Measurements from ENCODE around the gene TMEM205.
"Not testable (repeated sequence)": the region's sequence is repeated elsewhere in the genome, so short reads cannot be mapped to it uniquely, and the experiment has no call there.

TMEM205 gene

DNA sequence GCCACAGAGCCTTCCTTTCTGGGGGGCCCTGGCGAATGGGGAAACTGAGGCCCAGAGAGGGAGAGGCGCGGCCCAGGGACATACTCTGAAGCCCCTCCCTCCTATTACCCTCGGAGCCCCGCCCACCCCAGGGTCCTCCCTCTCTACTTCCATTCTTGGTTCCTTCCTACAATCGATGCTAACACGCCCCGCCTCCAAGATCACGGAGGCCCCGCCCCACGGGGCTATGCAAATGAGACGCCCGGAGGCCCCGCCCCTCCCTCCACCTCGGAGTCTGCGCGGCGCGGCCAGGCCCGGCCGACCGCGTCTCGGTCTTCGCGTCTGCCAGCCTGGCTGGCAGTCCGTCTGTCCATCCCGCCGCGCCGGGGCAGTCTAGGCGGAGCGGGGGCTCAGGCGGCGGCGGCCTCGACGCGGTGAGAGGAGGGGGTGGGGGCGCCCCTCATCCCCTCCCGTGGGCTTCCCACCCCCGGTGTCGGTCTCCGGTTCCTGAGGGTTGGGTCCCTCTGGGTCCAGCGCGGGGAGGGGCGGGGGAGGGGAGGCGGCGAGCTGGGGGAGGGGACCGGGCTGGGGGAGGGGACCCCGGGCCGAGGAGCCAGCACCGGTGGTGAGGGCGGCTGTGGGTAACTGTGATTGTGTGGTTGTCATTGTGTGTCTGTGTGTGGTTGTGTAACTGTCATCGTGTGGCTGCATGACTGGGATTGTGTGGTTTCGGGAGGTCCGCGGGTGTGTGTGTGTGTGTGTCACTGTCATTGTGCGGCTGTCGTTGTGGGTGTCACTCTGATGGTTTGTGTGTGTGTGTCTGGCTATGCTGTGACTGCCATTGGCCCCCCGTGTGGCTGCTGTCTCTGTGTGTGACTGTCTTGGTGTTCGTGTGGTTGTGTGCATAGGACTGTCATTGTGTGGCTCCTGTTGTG, 9.3 kb upstream of the TMEM205 start, which contains the start of gene PLPPR2:
TSS of gene PLPPR2 (plus strand) at position 273 of the 914 bp plus-strand sequence. CDS start 2,242 bp downstream, outside the sequence.
- Histone ChIP-seq H3K4me1 (ENCODE audit: control insufficient read depth, insufficient read depth, low read length, unreplicated experiment) (peaks cover 8% of the 10 kb centered on the region), H3K27ac (ENCODE audit: low read depth, low read length) (no peak within 1 kb of the TSS), H2AFZ (ENCODE audit: low read length, unreplicated experiment) (no peak within 1 kb of the TSS), H3K27me3 (ENCODE audit: insufficient read depth, low read length) (no peaks in the 10 kb centered on the region), H3K79me2 (ENCODE audit: control insufficient read depth, insufficient read depth, low read length, unreplicated experiment) (peaks cover 7% of the 10 kb centered on the region), H3K4me3 (ENCODE audit: low read depth, low read length) (peak within 1 kb of the TSS; percentile 88), H3K36me3 (ENCODE audit: insufficient read depth, low read length) (no peaks in the 10 kb centered on the region)

DNA sequence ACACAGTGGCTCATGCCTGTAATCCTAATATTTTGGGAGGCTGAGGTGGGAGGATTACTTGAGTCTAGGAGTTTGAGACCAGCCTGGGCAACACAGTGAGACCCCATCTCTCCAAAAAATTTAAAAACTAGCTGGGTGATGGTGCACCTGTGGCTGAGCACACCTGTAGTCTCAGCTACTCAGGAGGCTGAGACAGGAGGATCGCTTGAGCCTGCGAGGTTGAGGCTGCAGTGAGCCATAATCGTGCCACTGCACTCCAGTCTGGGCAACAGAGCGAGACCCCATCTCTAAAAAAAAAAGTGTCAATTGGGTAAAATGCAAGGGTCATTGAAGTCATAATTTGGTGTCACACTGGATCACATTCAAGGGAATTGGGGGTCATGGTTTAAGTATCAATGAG, 8.0 kb upstream of the TMEM205 start:
- not testable (repeated sequence) for H3K27ac ChIP-seq (ENCODE audit: low read depth, low read length); H3K4me1 ChIP-seq (ENCODE audit: control insufficient read depth, insufficient read depth, low read length, unreplicated experiment); H3K79me2 ChIP-seq (ENCODE audit: control insufficient read depth, insufficient read depth, low read length, unreplicated experiment); H3K36me3 ChIP-seq (ENCODE audit: insufficient read depth, low read length); H3K4me3 ChIP-seq (ENCODE audit: low read depth, low read length); H3K27me3 ChIP-seq (ENCODE audit: insufficient read depth, low read length); H2AFZ ChIP-seq (ENCODE audit: low read length, unreplicated experiment)

DNA sequence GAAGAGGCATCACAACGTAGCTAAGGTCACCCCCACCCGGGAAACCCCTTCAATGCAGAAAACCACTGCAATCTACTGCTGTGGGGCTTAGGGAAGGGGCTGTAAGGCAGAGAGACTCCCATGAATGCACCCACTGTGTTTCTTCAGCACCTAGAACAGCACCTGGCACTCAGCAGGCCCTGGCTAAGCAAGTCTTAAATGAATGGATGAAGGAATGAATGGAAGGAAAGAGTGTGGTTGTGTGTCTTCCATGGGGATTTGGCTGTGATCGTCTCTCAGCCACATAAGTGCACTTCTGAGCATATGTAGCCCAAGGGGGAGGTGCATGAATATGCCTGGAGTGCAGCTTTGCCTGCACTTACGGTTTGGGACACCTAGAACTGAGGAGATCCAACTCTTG, 3.1 kb upstream of the TMEM205 start:
- no peak overlapping the region for H2AFZ ChIP-seq (ENCODE audit: low read length, unreplicated experiment)
- peaks cover 3% of the 10 kb centered on the region for H3K79me2 ChIP-seq (ENCODE audit: control insufficient read depth, insufficient read depth, low read length, unreplicated experiment)
- peaks cover 12% of the 10 kb centered on the region for H3K4me1 ChIP-seq (ENCODE audit: control insufficient read depth, insufficient read depth, low read length, unreplicated experiment)
- H3K27ac ChIP-seq (ENCODE audit: low read depth, low read length) = no peak overlapping the region
- H3K27me3 ChIP-seq (ENCODE audit: insufficient read depth, low read length) = no peaks in the 10 kb centered on the region
- H3K36me3 ChIP-seq (ENCODE audit: insufficient read depth, low read length) = no peaks in the 10 kb centered on the region
- H3K4me3 ChIP-seq (ENCODE audit: low read depth, low read length) = no peak overlapping the region

DNA sequence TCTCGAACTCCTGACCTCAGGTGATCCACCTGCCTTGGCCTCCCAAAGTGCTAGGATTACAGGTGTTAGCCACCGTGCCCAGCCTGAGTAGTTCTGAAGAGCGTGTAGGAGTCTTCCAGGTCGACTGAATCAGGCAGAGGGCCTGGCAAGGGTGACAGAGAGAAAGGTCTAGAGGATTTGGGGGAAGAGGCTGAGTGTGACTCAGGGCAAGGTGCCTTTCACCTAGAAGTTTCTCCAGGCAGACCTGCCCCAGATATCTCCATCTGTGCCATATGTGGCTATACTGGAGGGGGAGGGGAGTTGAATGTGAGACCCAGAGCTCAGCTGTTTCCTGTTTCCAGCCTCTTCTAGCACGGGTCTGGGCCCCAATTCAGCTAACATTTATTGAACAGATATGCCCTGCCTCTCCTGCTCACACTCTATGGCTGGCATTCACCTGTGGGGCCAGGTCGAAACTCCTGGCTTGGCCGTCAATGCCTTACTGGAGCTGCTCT, 1.5 kb upstream of the TMEM205 start:
- no peak overlapping the region for H3K27ac ChIP-seq (ENCODE audit: low read depth, low read length)
- H2AFZ ChIP-seq (ENCODE audit: low read length, unreplicated experiment) = no peak overlapping the region
- H3K79me2 ChIP-seq (ENCODE audit: control insufficient read depth, insufficient read depth, low read length, unreplicated experiment) = peaks cover 3% of the 10 kb centered on the region
- no peak overlapping the region; the same call in 1 of the 2 replicates for H3K4me3 ChIP-seq (ENCODE audit: low read depth, low read length)
- no peaks in the 10 kb centered on the region for H3K27me3 ChIP-seq (ENCODE audit: insufficient read depth, low read length)
- no peaks in the 10 kb centered on the region for H3K36me3 ChIP-seq (ENCODE audit: insufficient read depth, low read length)
- peaks cover 12% of the 10 kb centered on the region for H3K4me1 ChIP-seq (ENCODE audit: control insufficient read depth, insufficient read depth, low read length, unreplicated experiment)

DNA sequence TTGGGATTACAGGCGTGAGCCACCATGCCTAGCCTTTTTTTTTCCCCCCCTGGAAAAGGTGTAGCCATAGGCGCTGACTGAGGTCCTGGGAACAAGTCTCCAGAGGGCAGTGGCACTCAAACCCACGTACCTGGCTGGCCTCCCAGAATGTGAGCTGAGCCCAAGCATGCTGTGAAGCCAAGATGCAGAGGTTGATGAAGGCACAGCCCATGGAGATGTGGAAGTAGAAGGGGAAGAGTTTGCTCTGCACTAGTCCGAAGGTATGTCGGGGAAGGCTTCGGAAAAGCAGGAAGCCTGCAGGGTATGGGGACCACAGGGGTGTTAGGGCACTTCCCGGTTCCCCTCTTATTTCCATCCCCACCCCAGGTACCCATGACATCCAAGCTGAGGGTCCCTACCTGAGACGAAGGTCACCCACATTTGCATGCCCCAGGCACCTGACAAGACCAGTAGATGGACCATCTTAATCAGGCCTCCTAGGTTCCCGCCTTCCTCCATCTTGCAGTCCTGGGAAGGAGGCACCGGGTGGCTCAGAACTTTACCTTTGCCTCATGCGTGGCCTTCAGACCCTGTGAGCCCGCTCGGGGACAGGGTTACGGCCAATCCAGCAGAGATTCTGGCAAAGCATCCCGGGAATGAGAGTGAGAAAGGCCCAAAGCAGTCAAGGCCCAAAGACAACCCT, 805 bp downstream of the TMEM205 start:
- peaks cover 12% of the 10 kb centered on the region for H3K4me1 ChIP-seq (ENCODE audit: control insufficient read depth, insufficient read depth, low read length, unreplicated experiment)
- H2AFZ ChIP-seq (ENCODE audit: low read length, unreplicated experiment) = no peak overlapping the region
- peak overlapping the region; percentile 96 for H3K4me3 ChIP-seq (ENCODE audit: low read depth, low read length)
- H3K36me3 ChIP-seq (ENCODE audit: insufficient read depth, low read length) = 0 out of 2 replicates have a peak, but pooled peaks cover 5% of the 10 kb centered on the region
- peaks cover 3% of the 10 kb centered on the region for H3K79me2 ChIP-seq (ENCODE audit: control insufficient read depth, insufficient read depth, low read length, unreplicated experiment)
- H3K27me3 ChIP-seq (ENCODE audit: insufficient read depth, low read length) = no peaks in the 10 kb centered on the region
- H3K27ac ChIP-seq (ENCODE audit: low read depth, low read length) = peak overlapping the region; percentile 60; the same call in 1 of the 2 replicates

DNA sequence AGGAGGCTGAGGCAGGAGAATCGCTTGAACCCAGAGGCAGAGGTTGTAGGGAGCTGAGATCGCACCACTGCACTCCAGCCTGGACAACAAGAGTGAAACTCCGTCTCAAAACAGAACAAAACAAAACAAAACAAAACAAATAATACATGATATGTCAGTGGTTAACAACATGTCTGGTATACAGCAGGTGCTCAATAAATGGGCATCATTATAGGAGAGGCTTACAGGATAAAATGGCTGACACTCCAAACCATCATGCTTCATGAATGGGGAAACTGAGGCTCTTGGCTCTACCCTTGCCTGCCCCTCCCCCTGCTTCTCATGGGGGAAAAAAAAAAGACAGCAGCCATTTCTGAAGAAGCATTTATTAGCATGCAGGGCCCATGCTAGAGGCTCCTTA, 3.6 kb downstream of the TMEM205 start:
- Histone ChIP-seq H3K4me3 (ENCODE audit: low read depth, low read length) (no peak overlapping the region), H3K79me2 (ENCODE audit: control insufficient read depth, insufficient read depth, low read length, unreplicated experiment) (peaks cover 3% of the 10 kb centered on the region), H3K4me1 (ENCODE audit: control insufficient read depth, insufficient read depth, low read length, unreplicated experiment) (peaks cover 16% of the 10 kb centered on the region), H3K27ac (ENCODE audit: low read depth, low read length) (no peak overlapping the region), H3K36me3 (ENCODE audit: insufficient read depth, low read length) (0 out of 2 replicates have a peak, but pooled peaks cover 5% of the 10 kb centered on the region), H3K27me3 (ENCODE audit: insufficient read depth, low read length) (no peaks in the 10 kb centered on the region), H2AFZ (ENCODE audit: low read length, unreplicated experiment) (no peak overlapping the region)

DNA sequence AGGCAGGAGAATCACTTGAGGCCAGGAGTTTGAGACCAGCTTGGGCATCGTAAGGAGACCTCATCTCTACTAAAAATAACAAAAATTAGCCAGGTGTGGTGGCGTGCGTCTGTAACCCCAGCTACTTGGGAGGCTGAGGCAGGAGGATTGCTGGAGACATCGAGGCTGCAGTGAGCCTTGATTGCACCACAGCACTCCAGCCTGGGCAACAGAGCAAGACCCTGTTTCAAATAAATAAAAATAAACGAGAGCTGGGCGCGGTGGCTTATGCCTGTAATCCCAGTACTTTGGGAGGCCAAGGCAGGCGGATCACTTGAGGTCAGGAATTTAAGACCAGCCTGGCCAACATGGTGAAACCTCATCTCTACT, 6.0 kb downstream of the TMEM205 start:
- not testable (repeated sequence) for H3K36me3 ChIP-seq (ENCODE audit: insufficient read depth, low read length); H3K79me2 ChIP-seq (ENCODE audit: control insufficient read depth, insufficient read depth, low read length, unreplicated experiment); H3K27ac ChIP-seq (ENCODE audit: low read depth, low read length); H2AFZ ChIP-seq (ENCODE audit: low read length, unreplicated experiment); H3K27me3 ChIP-seq (ENCODE audit: insufficient read depth, low read length); H3K4me1 ChIP-seq (ENCODE audit: control insufficient read depth, insufficient read depth, low read length, unreplicated experiment)
- H3K4me3 ChIP-seq (ENCODE audit: low read depth, low read length) = peak overlapping the region; percentile 85

DNA sequence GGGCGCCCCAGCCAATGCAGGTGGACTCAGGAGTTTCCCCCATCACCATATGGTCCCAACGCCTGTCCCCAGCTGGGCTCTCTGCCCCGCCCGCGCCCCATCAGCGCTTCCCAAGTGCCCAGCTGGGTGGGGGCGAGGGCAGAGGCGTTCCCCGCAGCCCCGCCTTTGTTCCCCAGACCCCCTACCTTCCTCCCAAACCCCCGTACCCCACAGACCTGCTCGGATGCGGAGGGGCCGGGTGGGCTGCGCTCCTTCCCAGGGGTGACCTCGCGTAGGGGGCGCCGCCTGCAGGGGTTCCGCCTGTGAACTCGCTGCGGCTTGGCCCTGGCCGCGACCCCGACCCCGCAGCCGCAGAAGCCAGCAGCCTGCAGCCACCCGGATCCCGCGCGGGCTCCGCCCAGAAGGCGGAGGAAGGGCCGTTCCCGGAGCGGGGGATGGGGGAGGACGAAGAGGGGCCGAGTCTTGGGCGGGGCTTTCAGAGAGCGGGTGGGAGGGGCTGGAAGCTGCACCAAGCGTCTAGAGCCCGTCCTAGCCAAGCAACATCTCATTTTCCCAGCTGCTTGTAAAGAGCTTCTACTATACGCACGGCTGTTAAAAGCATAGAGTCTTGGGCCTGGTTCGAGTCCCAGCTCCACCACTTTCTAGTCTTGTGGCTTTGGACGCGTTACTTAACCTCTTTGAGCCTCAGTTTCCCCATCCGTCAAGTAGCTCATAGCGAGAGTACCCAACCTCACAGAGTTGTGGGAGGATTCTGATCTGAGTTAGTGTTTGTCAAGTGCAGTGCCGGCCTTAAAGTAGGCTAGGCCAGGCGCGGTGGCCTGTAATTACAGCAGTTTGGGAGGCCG, 6.6 kb downstream of the TMEM205 start, which contains the start of gene RAB3D:
TSS of gene RAB3D (minus strand) at position 404 of the 845 bp plus-strand sequence. CDS start 2,258 bp downstream, outside the sequence.
- H3K4me1 ChIP-seq (ENCODE audit: control insufficient read depth, insufficient read depth, low read length, unreplicated experiment) = peaks cover 4% of the 10 kb centered on the region
- no peak within 1 kb of the TSS for H3K27ac ChIP-seq (ENCODE audit: low read depth, low read length)
- H3K4me3 ChIP-seq (ENCODE audit: low read depth, low read length) = peak within 1 kb of the TSS; percentile 85
- no peaks in the 10 kb centered on the region for H3K27me3 ChIP-seq (ENCODE audit: insufficient read depth, low read length)
- no peak within 1 kb of the TSS for H2AFZ ChIP-seq (ENCODE audit: low read length, unreplicated experiment)
- H3K36me3 ChIP-seq (ENCODE audit: insufficient read depth, low read length) = peaks cover 7% of the 10 kb centered on the region; the same call in 1 of the 2 replicates
- H3K79me2 ChIP-seq (ENCODE audit: control insufficient read depth, insufficient read depth, low read length, unreplicated experiment) = no peaks in the 10 kb centered on the region

DNA sequence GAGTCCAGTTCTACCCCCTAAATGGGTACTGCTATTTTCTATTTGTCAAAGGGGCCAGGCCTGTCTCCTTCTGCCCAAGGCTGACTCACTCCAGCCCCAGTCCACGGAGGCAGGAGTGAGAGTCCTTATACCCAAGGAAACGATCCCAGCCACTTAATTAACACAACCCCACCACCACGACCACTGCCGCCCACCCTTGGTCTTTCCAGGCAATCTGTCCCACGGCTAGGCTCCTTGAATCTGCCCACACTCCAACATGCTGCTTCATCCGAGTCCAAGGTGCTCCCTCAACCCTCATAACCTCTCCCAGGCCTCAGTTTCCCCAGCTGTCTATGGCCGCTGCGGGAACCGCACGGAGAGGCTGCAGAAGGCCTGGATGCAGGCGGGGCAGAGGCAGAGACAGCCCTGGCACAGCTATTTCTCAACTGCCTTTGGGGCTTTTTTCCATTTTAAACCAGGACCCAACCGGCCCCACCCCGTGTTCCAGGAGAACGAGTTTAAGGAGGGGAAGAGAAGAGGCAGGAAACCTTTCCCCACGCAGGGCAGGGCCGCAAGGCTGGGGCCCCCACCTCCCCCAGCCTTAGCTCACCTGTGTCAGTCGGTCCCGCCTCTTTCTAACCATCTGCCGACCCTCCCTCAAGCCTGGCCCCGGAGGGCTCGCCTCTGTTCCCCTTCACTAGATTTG, 7.4 kb downstream of the TMEM205 start:
- Histone ChIP-seq H2AFZ (ENCODE audit: low read length, unreplicated experiment) (no peak overlapping the region), H3K27ac (ENCODE audit: low read depth, low read length) (no peak overlapping the region)

More for the DNA sequence above, 7.4 kb downstream of the TMEM205 start:
- no peaks in the 10 kb centered on the region for H3K79me2 ChIP-seq (ENCODE audit: control insufficient read depth, insufficient read depth, low read length, unreplicated experiment)
- H3K27me3 ChIP-seq (ENCODE audit: insufficient read depth, low read length) = no peaks in the 10 kb centered on the region
- peaks cover 4% of the 10 kb centered on the region for H3K4me1 ChIP-seq (ENCODE audit: control insufficient read depth, insufficient read depth, low read length, unreplicated experiment)
- H3K4me3 ChIP-seq (ENCODE audit: low read depth, low read length) = peak overlapping the region; percentile 85
- H3K36me3 ChIP-seq (ENCODE audit: insufficient read depth, low read length) = peaks cover 7% of the 10 kb centered on the region; the same call in 1 of the 2 replicates
